Measurements from ENCODE around the gene RASSF1. TPM values are rescaled to one million over a fixed set of nuclear protein-coding genes. Genes with fewer than 3 reads are reported as not detected.
A peak's percentile ranks its signal among the peaks of the same experiment; 100 is the strongest.

RASSF1 gene
- total RNA-seq, 1 experiment from 2014 or later = 12.7 TPM

DNA sequence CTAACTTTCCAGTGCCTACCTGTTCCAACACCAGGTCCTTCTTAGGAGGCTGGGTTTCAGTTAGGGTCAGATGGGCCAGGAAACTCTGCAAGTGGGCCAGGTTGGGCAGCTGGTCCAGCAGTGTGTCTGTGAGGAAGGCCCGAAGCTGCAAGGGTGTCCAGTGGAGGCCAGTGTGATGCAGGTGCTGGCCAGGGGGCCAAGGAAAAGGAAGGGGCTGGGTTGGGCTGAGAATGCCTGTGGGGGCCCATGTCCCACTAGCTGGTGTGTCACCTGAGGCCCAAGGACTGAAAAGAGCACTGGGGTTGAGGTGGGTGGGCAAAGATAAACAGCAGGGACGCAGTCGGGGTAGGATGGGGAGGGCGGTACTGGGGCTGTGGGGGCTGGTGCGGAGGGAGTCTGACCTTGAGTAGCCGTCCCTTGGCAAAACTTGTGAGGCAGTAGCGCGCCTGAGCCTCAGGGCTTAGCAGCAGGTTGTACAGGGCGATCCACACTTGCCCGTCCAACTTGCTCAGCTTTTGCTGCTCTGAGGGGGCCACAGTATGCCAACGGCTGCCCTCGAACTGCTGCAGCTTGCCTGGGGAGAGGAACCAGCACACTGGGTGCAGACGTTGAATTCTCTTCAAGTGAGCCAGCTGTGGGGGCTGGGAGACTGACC lies 1.5 kb upstream of the RASSF1 start:
- H3K4me1 ChIP-seq = no peaks in the 10 kb centered on the region
- H3K27ac ChIP-seq = no peak overlapping the region

DNA sequence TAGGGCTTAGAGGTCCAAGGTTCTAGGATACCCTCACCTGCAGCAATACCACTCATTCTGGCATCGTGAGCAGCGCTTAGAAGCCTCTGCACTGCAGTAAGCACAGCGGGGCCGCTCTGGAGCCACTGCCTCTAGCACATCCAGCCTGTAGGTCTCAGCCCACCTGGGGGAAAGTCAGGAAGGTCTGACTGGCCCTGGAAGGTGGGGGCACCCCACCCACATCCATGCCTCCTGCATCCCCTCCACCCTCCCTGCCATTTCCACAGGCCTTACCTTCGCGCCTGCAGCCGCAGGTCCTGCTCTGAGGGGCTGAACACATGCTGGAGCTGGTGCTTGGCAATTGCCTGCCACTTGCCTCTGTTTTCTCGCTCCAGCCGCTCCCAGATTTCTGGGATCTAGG lies 901 bp upstream of the RASSF1 start:
- H3K4me3 ChIP-seq = no peak overlapping the region
- no peaks in the 10 kb centered on the region for H3K9me3 ChIP-seq (replicated peaks)
- H3K4me1 ChIP-seq = no peaks in the 10 kb centered on the region
- no peak overlapping the region for H3K27ac ChIP-seq
- no peaks in the 10 kb centered on the region for H3K27me3 ChIP-seq
- no peaks in the 10 kb centered on the region for H3K36me3 ChIP-seq
- no peak for DNase-seq

More for the DNA sequence above, 1.5 kb upstream of the RASSF1 start:
- Histone ChIP-seq H3K4me3 (no peak overlapping the region), H3K36me3 (no peaks in the 10 kb centered on the region), H3K9me3 (replicated peaks) (no peaks in the 10 kb centered on the region), H3K27me3 (no peaks in the 10 kb centered on the region)
- DNase-seq = no peak

DNA sequence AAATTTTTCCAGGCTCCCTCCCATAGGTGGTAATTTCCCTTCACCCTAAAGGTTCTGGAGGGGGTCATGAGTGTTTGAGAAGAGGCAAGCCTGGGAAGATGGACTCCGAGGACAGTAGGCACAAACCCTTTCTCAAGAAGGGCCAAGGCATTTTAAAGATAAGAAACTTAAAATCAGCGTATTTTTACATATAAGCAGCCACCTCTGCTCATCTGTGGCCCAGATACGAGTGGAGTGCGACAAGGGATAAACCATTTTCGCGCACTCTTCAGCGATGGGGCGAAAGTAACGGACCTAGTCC lies 539 bp downstream of the RASSF1 start:
- Histone ChIP-seq H3K9me3 (replicated peaks) (no peaks in the 10 kb centered on the region), H3K4me1 (peaks cover 4% of the 10 kb centered on the region; the same call in 1 of the 2 replicates), H3K27me3 (no peaks in the 10 kb centered on the region), H3K27ac (no peak overlapping the region), H3K4me3 (no peak overlapping the region), H3K36me3 (no peaks in the 10 kb centered on the region)
- DNase-seq = no peak

DNA sequence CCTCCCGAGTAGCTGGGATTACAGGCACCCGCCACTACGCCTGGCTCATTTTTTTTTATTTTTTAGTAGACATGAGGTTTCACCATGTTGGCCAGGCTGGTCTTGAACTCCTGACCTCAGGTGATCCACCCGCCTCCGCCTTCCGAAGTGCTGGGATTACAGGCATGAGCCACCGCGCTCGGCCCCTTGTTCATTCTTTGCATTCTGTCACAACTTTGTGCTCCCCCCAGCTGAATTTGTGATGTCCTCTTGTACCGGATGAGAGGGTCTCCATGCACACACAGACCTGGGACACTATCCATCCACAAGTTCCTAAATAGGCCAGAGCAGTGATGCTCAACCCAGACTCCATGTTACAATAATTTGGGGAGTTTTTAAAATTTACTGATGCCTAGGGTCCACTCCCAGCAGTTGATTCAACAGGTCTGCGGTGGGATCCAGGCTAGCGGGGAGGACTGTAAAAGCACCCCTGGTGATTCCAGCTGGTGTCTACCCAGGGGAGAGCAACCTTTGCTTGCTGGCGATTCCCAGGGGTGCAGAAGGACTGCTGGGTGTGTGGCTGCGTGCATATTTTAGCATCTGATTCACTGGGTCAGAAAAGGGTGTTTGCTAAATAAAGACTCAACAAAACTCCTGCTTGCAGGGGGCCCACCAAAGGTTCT lies 1.0 kb downstream of the RASSF1 start:
- Histone ChIP-seq H3K36me3 (no peaks in the 10 kb centered on the region), H3K27me3 (no peaks in the 10 kb centered on the region), H3K9me3 (replicated peaks) (no peaks in the 10 kb centered on the region), H3K4me3 (no peak overlapping the region), H3K4me1 (peaks cover 4% of the 10 kb centered on the region; the same call in 1 of the 2 replicates), H3K27ac (no peak overlapping the region)
- DNase-seq = no peak

DNA sequence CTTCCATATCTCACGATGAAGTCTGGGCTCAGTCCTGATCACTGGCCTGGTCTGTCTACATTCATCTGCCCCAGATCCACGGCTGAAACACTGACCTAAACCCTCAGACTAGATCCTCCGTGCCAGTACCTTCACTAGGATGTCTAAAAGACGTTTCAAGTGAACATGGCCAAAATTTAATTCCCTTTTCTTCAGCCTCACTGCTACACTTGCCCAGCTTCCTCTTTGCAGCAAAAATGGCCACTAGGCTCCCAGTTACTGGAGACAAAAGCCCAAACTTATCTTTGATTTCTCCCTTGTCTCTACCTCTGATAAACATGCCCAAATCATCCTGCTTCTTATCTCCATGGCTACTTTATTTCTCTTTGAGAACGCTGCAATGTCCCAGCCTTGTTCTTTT lies 1.7 kb downstream of the RASSF1 start:
- Histone ChIP-seq H3K9me3 (replicated peaks) (no peaks in the 10 kb centered on the region), H3K4me1 (peaks cover 4% of the 10 kb centered on the region; the same call in 1 of the 2 replicates), H3K27ac (no peak overlapping the region), H3K36me3 (no peaks in the 10 kb centered on the region), H3K4me3 (no peak overlapping the region), H3K27me3 (no peaks in the 10 kb centered on the region)
- no peak for DNase-seq

DNA sequence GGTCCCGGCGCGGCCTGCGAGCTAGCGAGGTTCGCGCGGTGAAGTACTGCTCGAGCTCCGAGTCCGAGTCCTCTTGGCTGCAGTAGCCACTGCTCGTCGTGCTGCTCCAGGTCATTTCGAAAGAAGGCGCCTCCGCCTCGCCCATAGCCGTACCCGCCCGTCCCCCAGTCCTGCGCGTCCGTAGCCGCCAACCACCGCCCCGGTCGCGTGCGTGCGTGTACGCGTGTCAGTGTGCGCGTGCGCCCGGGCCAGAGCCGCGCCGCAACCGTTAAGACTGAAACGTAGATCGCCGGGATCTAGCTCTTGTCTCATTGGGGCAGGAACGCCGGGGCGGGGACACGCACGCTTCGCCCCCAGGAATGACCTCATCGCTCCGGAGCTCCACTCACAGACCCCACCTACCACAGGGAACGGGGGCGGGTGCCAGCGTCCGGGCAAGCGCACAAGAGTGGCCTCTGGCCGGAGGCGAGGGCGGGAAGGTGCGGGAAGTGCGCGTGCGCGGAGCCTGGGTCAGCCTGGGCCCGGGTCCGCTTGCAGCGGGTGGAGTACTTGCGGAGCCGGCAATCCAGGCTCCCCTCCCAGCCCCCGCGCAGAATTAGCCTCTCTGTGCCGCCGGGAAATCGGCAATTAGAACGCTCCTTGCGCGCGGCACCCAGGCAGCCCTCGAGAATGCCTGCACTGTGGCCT lies 3.3 kb downstream of the RASSF1 start:
- peaks cover 4% of the 10 kb centered on the region; the same call in 1 of the 2 replicates for H3K4me1 ChIP-seq

DNA sequence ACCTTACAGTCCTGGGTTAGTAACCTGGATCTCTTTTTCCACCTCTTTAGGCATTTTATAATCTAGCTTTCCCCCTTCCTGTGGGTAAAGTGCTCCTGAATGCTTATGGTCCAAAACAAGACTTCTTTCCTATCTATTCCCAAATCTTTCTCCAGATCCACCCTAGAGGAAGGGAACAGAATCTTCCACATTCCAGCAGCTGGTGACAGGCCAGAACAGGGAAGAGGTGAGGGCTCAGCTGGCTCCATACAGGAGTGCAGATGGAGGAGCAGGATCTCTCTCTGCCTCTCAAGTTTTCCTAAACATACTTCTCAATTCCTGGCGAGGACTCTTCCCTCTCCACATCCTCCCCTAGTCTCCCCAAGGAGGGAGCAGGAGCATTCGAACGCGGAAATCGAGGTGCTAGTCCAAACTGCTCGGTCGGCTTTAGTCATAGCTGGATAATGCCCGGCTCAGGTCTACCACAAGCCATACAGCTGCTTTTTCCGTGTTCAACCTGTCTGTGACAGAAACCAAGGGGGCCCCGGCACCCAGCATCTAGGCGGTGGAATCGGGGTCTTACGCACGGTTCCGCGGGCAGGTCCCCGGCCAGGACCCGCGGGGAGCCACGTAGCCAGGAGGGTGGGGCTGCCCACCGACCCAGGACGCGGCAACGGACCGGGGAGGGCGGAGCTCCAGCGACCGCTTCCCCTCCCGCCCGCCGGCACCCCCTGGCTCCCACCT lies 4.0 kb downstream of the RASSF1 start:
- Histone ChIP-seq H3K4me1 (peaks cover 4% of the 10 kb centered on the region; the same call in 1 of the 2 replicates), H3K9me3 (replicated peaks) (no peaks in the 10 kb centered on the region), H3K27ac (peak overlapping the region; percentile 67), H3K36me3 (peaks cover 6% of the 10 kb centered on the region; the same call in 1 of the 2 replicates), H3K4me3 (peak overlapping the region; percentile 79), H3K27me3 (no peaks in the 10 kb centered on the region)
- peak in 1 of 2 experiments; percentile 38 for DNase-seq

More for the DNA sequence above, 3.3 kb downstream of the RASSF1 start:
- peak; percentile 98 to 99 for DNase-seq
- H3K4me3 ChIP-seq = peak overlapping the region; percentile 79
- H3K27ac ChIP-seq = peak overlapping the region; percentile 67
- H3K9me3 ChIP-seq (replicated peaks) = no peaks in the 10 kb centered on the region
- H3K27me3 ChIP-seq = no peaks in the 10 kb centered on the region
- H3K36me3 ChIP-seq = 0 out of 2 replicates have a peak, but pooled peaks cover under 1% of the 10 kb centered on the region

DNA sequence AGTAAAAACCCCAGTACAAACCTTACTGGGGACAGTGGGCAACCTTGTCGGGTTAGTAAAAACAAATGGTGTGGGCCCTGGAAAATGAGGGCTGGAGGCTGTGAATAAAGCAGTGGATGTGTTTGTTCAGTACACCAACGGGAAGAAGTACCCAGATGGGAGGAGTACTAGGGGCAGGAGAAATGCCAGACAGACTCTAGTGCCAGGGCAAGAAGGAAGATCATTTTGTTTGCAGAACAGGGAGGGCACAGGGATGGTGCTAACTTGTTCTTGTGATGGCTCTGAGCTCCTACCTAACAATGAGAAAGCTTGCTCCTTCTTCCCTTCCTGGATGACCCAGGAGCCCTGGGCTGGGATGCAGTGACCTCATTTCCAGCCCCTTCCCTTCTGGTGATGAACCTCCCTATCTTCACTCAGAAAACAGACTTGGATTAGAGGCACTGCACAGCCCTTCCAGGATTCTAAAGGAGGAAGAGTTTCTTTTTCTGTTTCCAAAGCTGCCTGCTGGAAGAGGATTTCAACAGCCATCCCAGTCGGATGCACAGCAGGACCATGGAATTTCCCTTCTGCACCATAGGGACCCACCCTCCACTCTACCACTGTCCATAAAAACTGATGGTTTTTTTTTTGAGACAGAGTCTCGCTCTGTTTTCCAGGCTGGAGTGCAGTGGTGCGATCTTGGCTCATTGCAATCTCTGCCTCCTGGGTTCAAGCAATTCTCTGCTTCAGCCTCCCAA lies 6.1 kb downstream of the RASSF1 start:
- peaks cover 4% of the 10 kb centered on the region; the same call in 1 of the 2 replicates for H3K4me1 ChIP-seq
- H3K27me3 ChIP-seq = no peaks in the 10 kb centered on the region
- H3K27ac ChIP-seq = no peak overlapping the region
- no peak for DNase-seq
- H3K9me3 ChIP-seq (replicated peaks) = no peaks in the 10 kb centered on the region
- no peak overlapping the region for H3K4me3 ChIP-seq
- peaks cover 23% of the 10 kb centered on the region; the same call in 1 of the 2 replicates for H3K36me3 ChIP-seq

DNA sequence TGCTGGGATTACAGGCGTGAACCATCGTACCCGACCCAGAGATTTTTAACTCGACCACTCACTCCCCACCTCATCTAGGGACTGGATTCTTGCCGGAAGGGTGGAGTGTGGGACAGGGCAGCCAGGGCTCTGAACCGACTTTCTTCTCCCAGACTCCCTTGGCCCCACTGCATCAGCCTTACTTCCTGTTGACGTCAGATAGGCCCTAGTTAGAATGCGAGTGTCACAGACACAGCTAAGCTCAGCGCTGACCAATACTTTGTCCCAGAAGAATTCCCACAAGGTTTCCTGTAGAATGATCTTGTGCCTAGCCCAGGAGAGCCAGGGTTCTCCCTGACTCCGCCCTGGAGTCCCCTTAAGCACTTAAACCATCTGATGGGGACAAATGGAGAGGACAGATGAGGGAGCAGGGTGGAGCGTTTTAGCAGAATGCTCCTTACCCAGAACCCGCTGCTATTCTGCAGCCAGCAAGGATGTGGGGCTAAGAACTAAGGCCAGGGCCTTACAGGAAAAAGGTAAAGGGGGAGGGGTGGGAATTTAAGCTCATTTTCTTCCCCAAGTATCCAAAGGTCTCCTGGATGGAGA lies 6.8 kb downstream of the RASSF1 start:
- H3K4me1 ChIP-seq = peaks cover 4% of the 10 kb centered on the region; the same call in 1 of the 2 replicates
- H3K27ac ChIP-seq = no peak overlapping the region
- H3K36me3 ChIP-seq = peaks cover 23% of the 10 kb centered on the region; the same call in 1 of the 2 replicates
- no peaks in the 10 kb centered on the region for H3K27me3 ChIP-seq
- H3K4me3 ChIP-seq = no peak overlapping the region
- DNase-seq = no peak
- no peaks in the 10 kb centered on the region for H3K9me3 ChIP-seq (replicated peaks)

DNA sequence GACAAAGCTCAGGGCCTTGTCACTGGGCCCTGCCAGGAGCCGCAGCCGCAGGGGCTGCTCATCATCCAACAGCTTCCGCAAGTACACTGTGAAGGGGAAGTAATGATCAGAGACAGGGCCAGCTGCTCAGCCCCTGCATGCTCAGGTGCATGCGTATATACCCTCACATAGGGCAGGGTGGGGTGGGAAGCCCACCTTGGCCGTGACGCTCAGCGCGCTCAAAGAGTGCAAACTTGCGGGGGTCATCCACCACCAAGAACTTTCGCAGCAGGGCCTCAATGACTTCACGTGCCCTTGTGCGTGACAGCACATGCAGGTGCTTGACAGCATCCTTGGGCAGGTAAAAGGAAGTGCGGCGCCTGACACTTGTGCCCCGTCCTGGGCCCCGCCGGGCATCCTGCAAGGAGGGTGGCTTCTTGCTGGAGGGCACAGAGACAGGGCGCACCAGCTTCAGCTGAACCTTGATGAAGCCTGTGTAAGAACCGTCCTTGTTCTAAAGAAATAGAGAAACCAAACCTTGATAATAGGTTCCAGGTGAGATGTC lies 9.2 kb downstream of the RASSF1 start:
- no peak overlapping the region for H3K4me3 ChIP-seq
- H3K27me3 ChIP-seq = no peaks in the 10 kb centered on the region
- peaks cover 23% of the 10 kb centered on the region; the same call in 1 of the 2 replicates for H3K36me3 ChIP-seq
- H3K4me1 ChIP-seq = peaks cover 4% of the 10 kb centered on the region; the same call in 1 of the 2 replicates
- no peak for DNase-seq
- no peaks in the 10 kb centered on the region for H3K9me3 ChIP-seq (replicated peaks)
- no peak overlapping the region for H3K27ac ChIP-seq

DNA sequence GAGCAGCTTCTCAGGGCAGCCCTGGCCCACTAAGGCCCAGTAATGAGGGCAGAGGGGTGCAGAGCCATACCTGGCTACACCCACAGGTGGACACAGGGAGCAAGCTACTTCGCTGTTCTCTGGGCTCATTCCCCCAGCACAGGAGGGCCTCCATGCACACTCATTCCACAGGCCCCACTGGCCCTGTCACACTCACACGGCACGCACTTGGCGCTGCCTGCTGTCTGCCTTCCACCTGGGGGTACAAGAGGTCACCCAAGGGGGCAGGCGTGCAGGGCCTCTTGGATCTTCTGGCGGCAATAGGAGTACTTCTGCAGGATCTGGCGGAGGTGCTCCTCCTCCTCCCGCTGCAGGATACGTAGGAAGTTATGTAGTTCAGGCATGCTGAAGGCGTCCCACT lies 10.3 kb downstream of the RASSF1 start:
- no peaks in the 10 kb centered on the region for H3K4me1 ChIP-seq
- peaks cover 23% of the 10 kb centered on the region; the same call in 1 of the 2 replicates for H3K36me3 ChIP-seq
- no peaks in the 10 kb centered on the region for H3K27me3 ChIP-seq
- H3K27ac ChIP-seq = no peak overlapping the region
- H3K9me3 ChIP-seq (replicated peaks) = no peaks in the 10 kb centered on the region
- no peak for DNase-seq
- no peak overlapping the region for H3K4me3 ChIP-seq

DNA sequence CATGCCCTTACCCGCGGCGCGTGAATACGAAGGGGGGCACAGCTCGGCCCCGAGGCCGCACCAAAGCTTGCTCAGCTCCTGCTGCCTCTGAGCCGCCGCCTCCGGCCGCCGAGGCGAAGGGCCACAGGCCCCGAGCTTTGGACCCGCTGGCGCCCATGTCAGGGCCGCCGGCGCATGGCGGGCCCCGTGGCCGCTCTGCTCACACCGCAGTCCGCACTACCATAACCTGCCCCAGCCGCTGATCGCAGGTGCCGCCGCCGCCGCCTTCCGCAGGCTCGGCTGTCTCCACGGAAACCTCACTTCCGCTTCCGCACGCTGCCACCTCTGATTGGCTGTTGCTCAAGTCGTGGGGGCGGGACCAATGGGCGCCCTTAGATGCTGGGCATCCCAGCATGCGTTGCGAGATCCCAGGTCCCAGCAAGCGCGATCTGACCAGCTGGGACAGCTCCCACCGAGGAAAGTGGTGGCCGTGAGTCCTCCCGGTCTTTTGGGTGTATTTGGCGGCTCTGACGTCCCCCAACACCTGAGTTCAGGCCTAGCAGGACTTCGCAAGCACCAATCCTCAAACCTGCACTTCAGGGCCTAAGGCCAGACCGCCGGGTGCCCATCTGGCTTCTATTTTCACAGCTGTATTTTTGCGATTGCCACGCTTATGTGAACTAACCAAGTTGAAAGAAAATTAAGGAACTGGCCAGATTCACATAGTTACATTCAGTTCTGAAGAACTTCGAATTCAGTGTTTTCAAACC lies 12.5 kb downstream of the RASSF1 start, which contains the start of gene TUSC2:
Gene TUSC2 (minus strand): TSS at position 281 of the 749 bp plus-strand sequence. CDS start 124 bp downstream, at position 157.
- H3K36me3 ChIP-seq = peaks cover 23% of the 10 kb centered on the region; the same call in 1 of the 2 replicates

DNA sequence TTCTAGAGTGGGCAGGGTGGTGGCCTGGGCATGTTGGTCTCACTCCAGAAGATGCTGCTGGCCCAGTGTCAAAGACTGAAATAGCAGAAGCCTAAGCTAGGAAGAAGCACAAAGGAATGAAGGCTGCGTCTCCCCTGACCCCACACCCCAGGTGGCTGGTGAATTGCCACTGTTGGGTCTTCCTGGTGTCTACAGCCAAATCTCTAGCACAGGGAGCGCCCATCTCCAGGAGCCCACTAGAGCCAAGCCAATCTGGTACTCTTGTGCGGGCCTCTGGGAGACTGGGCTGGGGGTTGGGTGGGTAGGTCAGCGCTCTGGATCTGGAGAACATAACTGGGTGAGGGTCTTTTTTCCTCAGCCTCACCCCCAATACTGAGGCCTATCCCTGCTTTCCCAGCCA lies 13.5 kb downstream of the RASSF1 start:
- no peaks in the 10 kb centered on the region for H3K27me3 ChIP-seq
- peaks cover 4% of the 10 kb centered on the region; the same call in 1 of the 2 replicates for H3K4me1 ChIP-seq
- peak overlapping the region; percentile 90 for H3K4me3 ChIP-seq
- DNase-seq = no peak
- peaks cover 20% of the 10 kb centered on the region; the same call in 1 of the 2 replicates for H3K36me3 ChIP-seq
- no peak overlapping the region for H3K27ac ChIP-seq
- H3K9me3 ChIP-seq (replicated peaks) = no peaks in the 10 kb centered on the region

More for the DNA sequence above, 12.5 kb downstream of the RASSF1 start, which contains the start of gene TUSC2:
- peaks cover 4% of the 10 kb centered on the region; the same call in 1 of the 2 replicates for H3K4me1 ChIP-seq
- peak within 1 kb of the TSS; percentile 90 for H3K4me3 ChIP-seq
- no peaks in the 10 kb centered on the region for H3K9me3 ChIP-seq (replicated peaks)
- DNase-seq = peak; percentile 95 to 97
- peak within 1 kb of the TSS; percentile 11; the same call in 1 of the 2 replicates for H3K27ac ChIP-seq
- H3K27me3 ChIP-seq = no peaks in the 10 kb centered on the region

Data from SJCRH30 (cell line).